ENCODE results near the gene TMEM25. TPM values are rescaled to one million over a fixed set of nuclear protein-coding genes. Genes with fewer than 3 reads are reported as not detected.

The TMEM25 gene
- polyA plus RNA-seq, 1 donor from 2014 or later: 139 TPM

DNA sequence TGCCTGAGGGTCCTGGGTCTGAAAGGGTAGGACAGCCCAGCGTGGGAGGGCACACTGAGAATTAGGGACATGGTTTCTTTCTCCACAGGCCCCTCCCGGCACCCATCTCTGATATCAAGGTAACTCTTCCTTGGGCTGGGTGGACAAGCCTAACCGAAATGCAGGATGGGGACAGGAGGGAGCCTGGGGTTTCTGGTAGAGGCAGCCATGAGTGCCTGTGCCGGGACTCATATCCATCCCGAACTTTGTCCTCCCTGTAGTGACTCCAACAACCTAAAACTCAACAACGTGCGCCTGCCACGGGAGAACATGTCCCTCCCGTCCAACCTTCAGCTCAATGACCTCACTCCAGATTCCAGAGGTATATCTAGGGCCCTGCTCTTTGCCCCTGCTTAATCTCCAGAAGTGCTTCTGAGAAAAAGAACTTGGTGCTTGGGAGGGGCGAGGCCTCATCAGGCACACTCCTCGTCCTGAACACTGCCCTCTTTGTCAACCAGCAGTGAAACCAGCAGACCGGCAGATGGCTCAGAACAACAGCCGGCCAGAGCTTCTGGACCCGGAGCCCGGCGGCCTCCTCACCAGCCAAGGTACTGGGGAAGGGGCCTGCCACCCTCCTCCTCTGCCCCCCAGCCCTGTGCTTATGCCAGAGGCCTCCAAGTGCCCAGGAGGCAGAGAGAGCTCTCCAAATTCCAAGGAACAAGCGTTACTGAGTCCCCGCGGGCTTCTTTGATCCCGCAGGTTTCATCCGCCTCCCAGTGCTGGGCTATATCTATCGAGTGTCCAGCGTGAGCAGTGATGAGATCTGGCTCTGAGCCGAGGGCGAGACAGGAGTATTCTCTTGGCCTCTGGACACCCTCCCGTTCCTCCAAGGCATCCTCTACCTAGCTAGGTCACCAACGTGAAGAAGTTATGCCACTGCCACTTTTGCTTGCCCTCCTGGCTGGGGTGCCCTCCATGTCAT is 3.1 kb downstream of the TMEM25 start:
- H3K27ac ChIP-seq (ENCODE audit: low read length): no peak overlapping the region

More for the DNA sequence above, 3.1 kb downstream of the TMEM25 start:
- no peaks in the 10 kb centered on the region for H3K36me3 ChIP-seq (ENCODE audit: insufficient read depth, low read length)
- H3K9ac ChIP-seq (ENCODE audit: low read length): no peak overlapping the region
- no peak overlapping the region for H3K4me3 ChIP-seq (ENCODE audit: low read length)
- H3F3A ChIP-seq (ENCODE audit: insufficient read depth, low read length, poor library complexity, severe bottlenecking): no peaks in the 10 kb centered on the region
- TF ChIP-seq TAF1 (IDR thresholded peaks at IDR 0.05; ENCODE audit: low read depth) (no peak), SMC3 (conservative IDR thresholded peaks at IDR 0.05; ENCODE audit: poor library complexity) (no peak), POLR2AphosphoS5 (IDR thresholded peaks at IDR 0.05) (no peak), MXI1 (conservative IDR thresholded peaks at IDR 0.05; ENCODE audit: poor library complexity, severe bottlenecking) (no peak), CTCF (IDR thresholded peaks at IDR 0.05; ENCODE audit: poor library complexity, severe bottlenecking) (no peak), EP300 (conservative IDR thresholded peaks at IDR 0.05; ENCODE audit: poor library complexity, severe bottlenecking) (no peak), EZH2 (IDR thresholded peaks at IDR 0.05; ENCODE audit: borderline replicate concordance, insufficient read depth, low read length, poor library complexity, severe bottlenecking) (no peak), RAD21 (conservative IDR thresholded peaks at IDR 0.05) (no peak), REST (IDR thresholded peaks at IDR 0.05; ENCODE audit: borderline replicate concordance) (no peak)
- no peaks in the 10 kb centered on the region for H3K27me3 ChIP-seq (ENCODE audit: insufficient read depth, low read depth, low read length)
- no peaks in the 10 kb centered on the region for H4K20me1 ChIP-seq (ENCODE audit: insufficient read depth)
- no peak overlapping the region for H3K4me2 ChIP-seq (ENCODE audit: low read length)
- H3K9me3 ChIP-seq (ENCODE audit: low read length): no peaks in the 10 kb centered on the region
- H2AFZ ChIP-seq (ENCODE audit: low read depth, low read length): no peak overlapping the region
- peaks cover 24% of the 10 kb centered on the region for H3K79me2 ChIP-seq (replicated peaks; ENCODE audit: insufficient read depth, low read length)
- no peaks in the 10 kb centered on the region for H3K9me2 ChIP-seq (ENCODE audit: insufficient read depth, low read length)

All from neural cell (in vitro differentiated cells).